Suprapubic skin (tissue), 3 donors: ENCODE measurements around the gene IDI2.

ENCODE experiments used
- POLR2A ChIP-seq, 2 donors: fragments of 450-650 bp; IDR thresholded peaks; one replicate each; pipeline ENCODE4 v1.6.1; 2017; ENCODE audit warnings: antibody characterized with exemption in 2 of 2, mild to moderate bottlenecking in 2 of 2, moderate library complexity in 2 of 2
- TF ChIP-seq, protein P1 (sequence below), 2 donors: fragments of 200-600 bp in 1 of 2; fragments of 450-650 bp in 1 of 2; sonication (generic) in 1 of 2; IDR thresholded peaks; one replicate each; pipeline ENCODE4 v1.5.1; 2016 to 2019; ENCODE audit warnings: antibody characterized with exemption in 2 of 2, mild to moderate bottlenecking in 1 of 2, moderate library complexity in 1 of 2

GRCh38 chr10:1061930-1062774 lies 36.5 kb upstream of the IDI2 start:
- TF ChIP-seq, protein P1, sequence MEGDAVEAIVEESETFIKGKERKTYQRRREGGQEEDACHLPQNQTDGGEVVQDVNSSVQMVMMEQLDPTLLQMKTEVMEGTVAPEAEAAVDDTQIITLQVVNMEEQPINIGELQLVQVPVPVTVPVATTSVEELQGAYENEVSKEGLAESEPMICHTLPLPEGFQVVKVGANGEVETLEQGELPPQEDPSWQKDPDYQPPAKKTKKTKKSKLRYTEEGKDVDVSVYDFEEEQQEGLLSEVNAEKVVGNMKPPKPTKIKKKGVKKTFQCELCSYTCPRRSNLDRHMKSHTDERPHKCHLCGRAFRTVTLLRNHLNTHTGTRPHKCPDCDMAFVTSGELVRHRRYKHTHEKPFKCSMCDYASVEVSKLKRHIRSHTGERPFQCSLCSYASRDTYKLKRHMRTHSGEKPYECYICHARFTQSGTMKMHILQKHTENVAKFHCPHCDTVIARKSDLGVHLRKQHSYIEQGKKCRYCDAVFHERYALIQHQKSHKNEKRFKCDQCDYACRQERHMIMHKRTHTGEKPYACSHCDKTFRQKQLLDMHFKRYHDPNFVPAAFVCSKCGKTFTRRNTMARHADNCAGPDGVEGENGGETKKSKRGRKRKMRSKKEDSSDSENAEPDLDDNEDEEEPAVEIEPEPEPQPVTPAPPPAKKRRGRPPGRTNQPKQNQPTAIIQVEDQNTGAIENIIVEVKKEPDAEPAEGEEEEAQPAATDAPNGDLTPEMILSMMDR (IDR thresholded peaks at IDR 0.05) = no peak
- TF ChIP-seq POLR2A (IDR thresholded peaks at IDR 0.05) = no peak
